ENCODE data around the gene MPL. TPM values are rescaled to one million over a fixed set of nuclear protein-coding genes. Genes with fewer than 3 reads are reported as not detected.

The MPL gene
- polyA plus RNA-seq, 1 of the 3 experiments (the other 2 are of a cell fraction) = not detected

DNA sequence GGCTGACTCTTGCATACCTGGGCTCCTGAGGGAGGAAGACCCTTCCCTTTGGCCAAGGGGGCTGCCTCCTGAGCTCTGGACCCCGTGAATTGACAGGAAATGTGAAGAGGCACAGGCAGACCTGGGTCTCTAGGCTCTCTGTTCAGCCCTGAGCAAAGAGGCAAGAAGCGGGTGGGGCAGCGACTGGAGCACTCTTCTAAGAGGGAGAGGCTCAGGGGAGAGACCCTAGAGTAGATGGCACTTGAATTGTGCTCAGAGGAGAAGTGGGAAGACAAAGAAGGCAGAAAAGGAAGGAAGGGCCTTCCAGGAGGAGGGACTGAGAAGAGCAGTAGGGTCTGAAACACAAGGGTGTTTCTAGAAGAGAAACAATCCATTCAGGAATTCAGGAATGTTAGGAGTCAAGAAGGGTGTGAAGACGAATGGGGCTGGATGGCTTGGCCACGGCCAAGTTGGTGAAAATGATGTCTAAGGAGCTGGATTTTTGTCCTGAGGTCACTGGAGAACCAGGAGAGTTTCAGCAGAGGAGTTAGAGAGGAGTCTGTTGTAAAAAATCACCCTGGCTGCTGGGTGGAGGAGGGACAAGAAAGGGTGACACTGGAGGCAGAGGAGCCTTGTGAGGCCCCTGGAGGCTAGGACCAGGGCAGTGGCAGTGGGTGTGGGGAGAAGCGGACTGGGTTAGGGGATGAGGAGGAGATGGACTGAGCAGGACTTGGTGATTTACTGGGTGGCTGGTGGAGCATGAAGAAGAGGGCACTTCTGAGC is 31.5 kb upstream of the MPL start:
- Histone ChIP-seq H3F3A (replicated peaks; ENCODE audit: insufficient read depth) (no peaks in the 10 kb centered on the region), H3K27ac (ENCODE audit: low read depth in 2 of 2, low read length in 1 of 2) (no peak overlapping the region), H3K79me2 (ENCODE audit: insufficient read depth) (no peaks in the 10 kb centered on the region), H3K36me3 (replicated peaks in 1 of 2; ENCODE audit: control insufficient read depth in 1 of 2, insufficient read depth in 2 of 2, low read length in 1 of 2) (no peaks in the 10 kb centered on the region), H4K20me1 (ENCODE audit: insufficient read depth) (no peaks in the 10 kb centered on the region), H3K9me2 (no peaks in the 10 kb centered on the region), H3K27me3 (ENCODE audit: insufficient read depth) (no peaks in the 10 kb centered on the region), H3K9me3 (no peaks in the 10 kb centered on the region), H3K9ac (no peak overlapping the region), H3K4me2 (no peak overlapping the region), H3K4me3 (ENCODE audit: low read depth in 2 of 2, low read length in 1 of 2) (no peak overlapping the region), H2AFZ (ENCODE audit: low read depth) (no peak overlapping the region), H3K4me1 (ENCODE audit: control insufficient read depth in 1 of 2, insufficient read depth in 2 of 2, low read depth in 1 of 2, low read length in 1 of 2) (no peaks in the 10 kb centered on the region)
- POLR2A ChIA-PET = no interaction called here
- CTCF ChIA-PET = no interaction called here
- DNase-seq = no peak
- WGBS (ENCODE audit: low lambda C conversion rate) = 57% methylated on average over 6 of the region's 6 CpGs
- TF ChIP-seq FOSL2 (IDR thresholded peaks at IDR 0.05; ENCODE audit: borderline replicate concordance, low read depth) (no peak), SMC3 (IDR thresholded peaks at IDR 0.05; ENCODE audit: low read depth, low read length) (no peak), RAD21 (IDR thresholded peaks at IDR 0.05; ENCODE audit: low read length) (no peak), SIN3A (IDR thresholded peaks at IDR 0.05; ENCODE audit: borderline replicate concordance, low read depth, low read length) (no peak), GABPA (IDR thresholded peaks at IDR 0.05; ENCODE audit: low read depth) (no peak), JUND (IDR thresholded peaks at IDR 0.05) (no peak), TCF12 (IDR thresholded peaks at IDR 0.05) (no peak), TAF1 (IDR thresholded peaks at IDR 0.05; ENCODE audit: borderline replicate concordance, low read depth, low read length) (no peak)
- TF ChIP-seq, protein P1, sequence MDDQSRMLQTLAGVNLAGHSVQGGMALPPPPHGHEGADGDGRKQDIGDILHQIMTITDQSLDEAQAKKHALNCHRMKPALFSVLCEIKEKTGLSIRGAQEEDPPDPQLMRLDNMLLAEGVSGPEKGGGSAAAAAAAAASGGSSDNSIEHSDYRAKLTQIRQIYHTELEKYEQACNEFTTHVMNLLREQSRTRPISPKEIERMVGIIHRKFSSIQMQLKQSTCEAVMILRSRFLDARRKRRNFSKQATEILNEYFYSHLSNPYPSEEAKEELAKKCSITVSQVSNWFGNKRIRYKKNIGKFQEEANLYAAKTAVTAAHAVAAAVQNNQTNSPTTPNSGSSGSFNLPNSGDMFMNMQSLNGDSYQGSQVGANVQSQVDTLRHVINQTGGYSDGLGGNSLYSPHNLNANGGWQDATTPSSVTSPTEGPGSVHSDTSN (IDR thresholded peaks at IDR 0.05) = no peak
- TF ChIP-seq, protein P2, sequence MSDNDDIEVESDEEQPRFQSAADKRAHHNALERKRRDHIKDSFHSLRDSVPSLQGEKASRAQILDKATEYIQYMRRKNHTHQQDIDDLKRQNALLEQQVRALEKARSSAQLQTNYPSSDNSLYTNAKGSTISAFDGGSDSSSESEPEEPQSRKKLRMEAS (IDR thresholded peaks at IDR 0.05; ENCODE audit: low read depth) = no peak

DNA sequence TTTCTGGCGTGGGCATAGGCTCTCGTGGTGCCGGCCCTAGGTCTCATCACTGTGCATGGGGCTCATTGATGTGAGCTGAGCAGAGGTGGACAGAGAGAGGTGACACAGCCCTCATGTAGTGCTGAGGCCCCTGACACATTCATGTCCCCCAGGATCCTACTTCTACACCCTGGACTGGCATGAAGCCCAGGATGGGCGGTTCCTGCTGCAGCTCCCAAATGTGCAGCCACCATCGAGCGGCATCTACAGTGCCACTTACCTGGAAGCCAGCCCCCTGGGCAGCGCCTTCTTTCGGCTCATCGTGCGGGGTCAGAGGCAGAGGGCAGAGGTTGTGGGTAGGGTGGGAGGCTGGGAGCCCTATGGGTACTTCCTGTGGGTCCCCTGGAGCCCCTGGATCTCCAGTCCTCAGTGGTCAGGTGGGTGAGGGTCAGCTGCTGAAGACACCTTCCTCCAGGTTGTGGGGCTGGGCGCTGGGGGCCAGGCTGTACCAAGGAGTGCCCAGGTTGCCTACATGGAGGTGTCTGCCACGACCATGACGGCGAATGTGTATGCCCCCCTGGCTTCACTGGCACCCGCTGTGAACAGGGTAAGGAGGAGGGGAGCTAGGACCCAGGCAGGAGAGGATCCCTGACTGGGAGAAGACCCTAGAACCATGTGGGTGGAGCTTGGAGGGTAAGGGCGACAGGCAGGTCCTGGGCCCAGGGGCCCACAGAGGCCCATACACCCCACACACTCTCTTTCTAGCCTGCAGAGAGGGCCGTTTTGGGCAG is 30.7 kb upstream of the MPL start:
- DNase-seq = no peak
- CTCF ChIA-PET = interaction anchor here (0.9 kb wide), 1 partner anchor 10 kb away, joined by 3 read pairs; no protein-coding TSS in a partner anchor
- Histone ChIP-seq H3K9me2 (no peaks in the 10 kb centered on the region), H3K9ac (no peak overlapping the region), H3K27ac (ENCODE audit: low read depth in 2 of 2, low read length in 1 of 2) (no peak overlapping the region), H3K9me3 (no peaks in the 10 kb centered on the region), H3K4me2 (no peak overlapping the region), H3K4me3 (ENCODE audit: low read depth in 2 of 2, low read length in 1 of 2) (no peak overlapping the region), H3K79me2 (ENCODE audit: insufficient read depth) (no peaks in the 10 kb centered on the region), H3F3A (replicated peaks; ENCODE audit: insufficient read depth) (no peaks in the 10 kb centered on the region), H2AFZ (ENCODE audit: low read depth) (no peak overlapping the region), H4K20me1 (ENCODE audit: insufficient read depth) (no peaks in the 10 kb centered on the region), H3K36me3 (replicated peaks in 1 of 2; ENCODE audit: control insufficient read depth in 1 of 2, insufficient read depth in 2 of 2, low read length in 1 of 2) (no peaks in the 10 kb centered on the region), H3K27me3 (ENCODE audit: insufficient read depth) (no peaks in the 10 kb centered on the region), H3K4me1 (ENCODE audit: control insufficient read depth in 1 of 2, insufficient read depth in 2 of 2, low read depth in 1 of 2, low read length in 1 of 2) (no peaks in the 10 kb centered on the region)
- POLR2A ChIA-PET = no interaction called here
- 84% methylated on average over 10 of the region's 17 CpGs for WGBS (ENCODE audit: low lambda C conversion rate)
- TF ChIP-seq NFIC (IDR thresholded peaks at IDR 0.05; ENCODE audit: borderline replicate concordance) (no peak), MEF2A (IDR thresholded peaks at IDR 0.05; ENCODE audit: borderline replicate concordance, low read depth) (no peak), TEAD4 (IDR thresholded peaks at IDR 0.05; ENCODE audit: borderline replicate concordance, insufficient read depth) (no peak), TAF1 (IDR thresholded peaks at IDR 0.05; ENCODE audit: borderline replicate concordance, low read depth, low read length) (no peak), MXI1 (IDR thresholded peaks at IDR 0.05; ENCODE audit: low read depth, low read length) (no peak), CHD2 (IDR thresholded peaks at IDR 0.05; ENCODE audit: low read length, partially characterized antibody) (no peak), SMC3 (IDR thresholded peaks at IDR 0.05; ENCODE audit: low read depth, low read length) (no peak), RFX5 (IDR thresholded peaks at IDR 0.05; ENCODE audit: low read length) (no peak), FOXM1 (IDR thresholded peaks at IDR 0.05; ENCODE audit: low read depth) (no peak), RCOR1 (IDR thresholded peaks at IDR 0.05; ENCODE audit: low read length) (no peak), RXRA (IDR thresholded peaks at IDR 0.05; ENCODE audit: borderline replicate concordance, low read depth) (no peak), SIN3A (IDR thresholded peaks at IDR 0.05; ENCODE audit: borderline replicate concordance, low read depth, low read length) (no peak)
- TF ChIP-seq, protein P3, sequence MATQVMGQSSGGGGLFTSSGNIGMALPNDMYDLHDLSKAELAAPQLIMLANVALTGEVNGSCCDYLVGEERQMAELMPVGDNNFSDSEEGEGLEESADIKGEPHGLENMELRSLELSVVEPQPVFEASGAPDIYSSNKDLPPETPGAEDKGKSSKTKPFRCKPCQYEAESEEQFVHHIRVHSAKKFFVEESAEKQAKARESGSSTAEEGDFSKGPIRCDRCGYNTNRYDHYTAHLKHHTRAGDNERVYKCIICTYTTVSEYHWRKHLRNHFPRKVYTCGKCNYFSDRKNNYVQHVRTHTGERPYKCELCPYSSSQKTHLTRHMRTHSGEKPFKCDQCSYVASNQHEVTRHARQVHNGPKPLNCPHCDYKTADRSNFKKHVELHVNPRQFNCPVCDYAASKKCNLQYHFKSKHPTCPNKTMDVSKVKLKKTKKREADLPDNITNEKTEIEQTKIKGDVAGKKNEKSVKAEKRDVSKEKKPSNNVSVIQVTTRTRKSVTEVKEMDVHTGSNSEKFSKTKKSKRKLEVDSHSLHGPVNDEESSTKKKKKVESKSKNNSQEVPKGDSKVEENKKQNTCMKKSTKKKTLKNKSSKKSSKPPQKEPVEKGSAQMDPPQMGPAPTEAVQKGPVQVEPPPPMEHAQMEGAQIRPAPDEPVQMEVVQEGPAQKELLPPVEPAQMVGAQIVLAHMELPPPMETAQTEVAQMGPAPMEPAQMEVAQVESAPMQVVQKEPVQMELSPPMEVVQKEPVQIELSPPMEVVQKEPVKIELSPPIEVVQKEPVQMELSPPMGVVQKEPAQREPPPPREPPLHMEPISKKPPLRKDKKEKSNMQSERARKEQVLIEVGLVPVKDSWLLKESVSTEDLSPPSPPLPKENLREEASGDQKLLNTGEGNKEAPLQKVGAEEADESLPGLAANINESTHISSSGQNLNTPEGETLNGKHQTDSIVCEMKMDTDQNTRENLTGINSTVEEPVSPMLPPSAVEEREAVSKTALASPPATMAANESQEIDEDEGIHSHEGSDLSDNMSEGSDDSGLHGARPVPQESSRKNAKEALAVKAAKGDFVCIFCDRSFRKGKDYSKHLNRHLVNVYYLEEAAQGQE (IDR thresholded peaks at IDR 0.05; ENCODE audit: low read depth, low read length) = no peak
- TF ChIP-seq, protein P4, sequence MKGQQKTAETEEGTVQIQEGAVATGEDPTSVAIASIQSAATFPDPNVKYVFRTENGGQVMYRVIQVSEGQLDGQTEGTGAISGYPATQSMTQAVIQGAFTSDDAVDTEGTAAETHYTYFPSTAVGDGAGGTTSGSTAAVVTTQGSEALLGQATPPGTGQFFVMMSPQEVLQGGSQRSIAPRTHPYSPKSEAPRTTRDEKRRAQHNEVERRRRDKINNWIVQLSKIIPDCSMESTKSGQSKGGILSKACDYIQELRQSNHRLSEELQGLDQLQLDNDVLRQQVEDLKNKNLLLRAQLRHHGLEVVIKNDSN (IDR thresholded peaks at IDR 0.05; ENCODE audit: borderline replicate concordance, low read depth) = no peak
- TF ChIP-seq, protein P2 (IDR thresholded peaks at IDR 0.05; ENCODE audit: low read depth) = no peak

Data from SK-N-SH (cell line).